Inflammatory macrophage treated with lipopolysaccharide for 4 hours (primary cell): ENCODE measurements around the gene YARS1.
"Not testable (repeated sequence)": the region's sequence is repeated elsewhere in the genome, so short reads cannot be mapped to it uniquely, and the experiment has no call there.

Experiments used
- DNase-seq: peaks from one replicate; pipeline ENCODE4 v3.0.0-alpha.2; 2020

Gene YARS1

DNA sequence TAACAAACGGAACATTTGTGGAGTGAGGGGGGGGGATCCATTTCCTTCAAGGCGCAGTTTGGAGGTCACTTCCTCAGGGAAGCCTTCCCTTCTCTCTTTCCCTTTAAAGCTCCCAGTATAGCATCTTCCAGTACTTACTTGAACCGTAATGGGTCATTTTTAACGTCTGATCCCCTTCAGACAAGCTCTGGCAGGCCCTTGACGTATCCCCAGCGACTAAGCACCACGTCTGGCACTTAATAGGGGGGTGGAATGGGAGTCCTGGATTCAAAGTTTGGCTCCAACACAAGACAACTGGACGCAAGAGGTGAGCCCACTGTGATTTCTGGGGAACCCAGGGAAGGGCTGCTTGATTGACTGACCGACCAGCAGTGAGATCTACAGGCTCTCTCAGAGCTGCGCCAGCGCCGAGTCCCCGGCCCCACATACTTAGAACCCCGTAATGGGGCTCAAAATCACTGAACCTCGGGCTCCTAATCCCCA lies 441 bp downstream of the YARS1 start:
- peak; percentile 28 for DNase-seq

DNA sequence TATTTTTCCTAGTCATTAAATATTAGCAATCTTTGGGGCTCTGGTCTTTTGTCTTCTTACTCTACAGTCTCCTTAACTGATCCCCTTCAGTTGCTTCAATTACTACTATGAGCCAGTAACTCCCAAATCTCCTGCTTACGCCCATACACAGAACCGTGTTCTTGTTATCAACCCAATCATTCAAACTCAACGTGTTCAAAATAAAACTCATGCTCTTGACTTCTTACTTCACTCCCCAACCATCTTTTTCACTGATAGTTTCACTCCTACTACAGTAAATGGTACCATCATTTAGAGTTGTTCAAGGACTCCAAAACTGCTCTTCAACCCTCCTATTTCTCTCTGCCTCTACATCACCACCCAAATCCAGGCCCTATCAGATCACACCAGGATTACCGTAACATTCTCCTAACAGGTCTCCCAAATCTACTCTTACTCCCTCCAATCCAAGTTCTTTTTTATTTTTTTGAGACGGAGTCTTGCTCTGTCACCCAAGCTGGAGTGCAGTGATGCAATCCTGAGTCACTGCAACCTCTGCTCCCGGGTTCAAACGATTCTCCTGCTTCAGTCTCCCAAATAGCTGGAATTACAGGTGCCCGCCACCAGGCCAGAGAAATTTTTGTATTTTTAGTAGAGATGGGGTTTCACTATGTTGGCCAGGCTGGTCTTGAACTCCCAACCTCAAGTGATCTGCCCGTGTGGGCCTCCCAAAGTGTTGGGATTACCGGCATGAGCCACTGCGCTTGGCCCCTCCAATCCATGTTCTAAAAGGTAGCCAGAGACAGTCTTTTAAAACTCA lies 3.0 kb downstream of the YARS1 start:
- DNase-seq = peak; percentile 23

DNA sequence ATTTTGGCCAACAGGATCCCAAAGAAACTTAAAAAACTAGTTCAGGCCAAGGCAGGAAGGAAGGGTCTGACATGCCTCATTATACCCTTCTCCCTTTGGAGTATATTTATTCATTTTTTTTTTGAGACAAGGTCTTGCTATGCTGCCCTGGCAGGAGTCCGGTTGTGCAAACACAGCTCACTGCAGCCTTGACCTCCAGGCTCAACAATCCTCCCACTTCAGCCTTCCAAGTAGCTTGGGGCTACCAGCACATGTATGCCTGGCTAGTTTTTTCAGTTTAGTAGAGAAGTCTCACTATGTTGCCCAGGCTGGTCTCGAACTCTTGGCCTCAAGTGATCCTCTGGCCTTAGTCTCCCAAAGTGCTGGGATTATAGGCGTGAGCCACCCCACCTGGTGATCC lies 5.2 kb downstream of the YARS1 start:
- no peak for DNase-seq

DNA sequence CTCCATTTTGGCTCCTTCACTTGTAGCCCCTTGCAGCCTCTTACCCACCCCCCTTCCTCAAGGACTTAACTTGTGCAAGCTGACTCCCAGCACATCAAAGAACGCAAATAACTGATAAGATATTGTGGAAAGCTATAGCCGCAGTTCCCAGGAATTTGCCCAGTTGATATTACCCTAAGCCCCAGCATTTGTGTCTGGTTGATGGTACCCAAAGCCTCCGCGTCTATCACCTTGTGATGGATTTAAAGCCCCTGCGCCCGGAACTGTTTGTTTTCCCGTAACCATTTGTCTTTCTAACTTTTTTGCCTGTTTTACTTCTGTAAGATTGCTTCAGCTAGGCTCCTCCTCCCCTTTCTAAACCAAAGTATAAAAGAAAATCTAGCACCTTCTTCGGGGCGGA lies 5.9 kb downstream of the YARS1 start:
- no peak for DNase-seq

DNA sequence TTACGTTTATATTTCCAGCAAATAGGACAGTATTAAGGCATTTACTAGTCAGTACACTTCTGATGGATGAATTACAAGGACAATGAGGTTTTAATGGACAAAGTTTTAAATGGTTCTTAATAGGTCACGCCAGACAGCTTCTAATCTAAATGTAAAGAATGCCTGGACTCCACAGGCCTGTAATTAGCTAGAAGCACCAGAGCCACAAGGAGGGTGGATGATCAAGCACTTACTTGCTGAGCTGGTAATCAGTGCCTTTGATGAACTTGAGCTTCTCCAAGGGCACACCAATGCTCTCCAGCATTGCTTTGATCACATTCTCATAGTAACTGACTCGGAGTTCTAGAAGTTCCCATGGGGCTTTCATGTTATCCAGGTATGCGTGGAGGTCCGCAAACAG lies 6.8 kb downstream of the YARS1 start:
- DNase-seq = no peak

DNA sequence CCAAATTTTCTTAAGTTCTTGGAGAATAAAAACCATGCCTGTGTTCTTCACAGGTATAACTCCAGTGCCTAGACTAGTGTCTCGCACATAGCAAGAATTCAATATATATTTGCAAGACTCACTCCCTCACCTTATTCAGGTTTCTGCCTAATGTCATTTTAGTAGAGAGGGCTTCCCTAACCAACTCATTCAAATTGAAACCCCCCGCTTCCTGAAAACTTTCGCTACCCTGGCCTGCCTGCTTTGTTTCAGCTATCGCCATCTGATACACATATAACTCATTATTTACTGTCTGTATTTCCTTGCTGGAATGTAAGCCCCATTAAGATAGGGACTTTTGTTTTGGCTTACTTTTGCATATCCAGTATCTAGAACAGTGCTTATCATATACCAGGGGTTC lies 8.6 kb downstream of the YARS1 start:
- no peak for DNase-seq

DNA sequence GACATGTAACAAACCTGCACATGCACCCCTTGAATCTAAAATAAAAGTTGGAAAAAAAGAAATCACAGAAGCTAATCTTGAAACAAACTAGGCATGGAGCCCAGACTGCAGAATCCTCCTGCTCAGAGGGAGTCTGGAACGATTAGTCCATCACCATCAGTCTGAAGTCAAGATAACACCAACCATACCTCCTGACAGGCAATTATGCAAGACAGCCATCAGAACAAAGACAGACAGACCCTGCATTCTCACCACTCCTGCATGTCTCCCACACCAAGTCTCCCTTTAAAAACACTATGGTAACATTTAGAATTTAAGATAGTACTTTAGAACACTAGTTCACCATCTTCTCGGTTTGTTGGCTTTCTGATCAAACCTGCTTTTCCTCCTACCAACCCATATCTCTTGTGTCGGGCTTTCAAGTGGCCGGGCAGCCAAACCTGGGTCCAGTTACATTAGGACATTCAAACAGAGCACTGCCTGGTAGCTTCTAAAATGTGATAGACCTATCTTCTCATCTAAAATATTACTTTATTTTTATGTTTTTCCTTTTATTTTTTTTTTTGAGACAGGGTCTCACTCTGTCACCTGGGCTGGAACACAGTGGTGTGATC lies 10.1 kb downstream of the YARS1 start:
- no peak for DNase-seq

DNA sequence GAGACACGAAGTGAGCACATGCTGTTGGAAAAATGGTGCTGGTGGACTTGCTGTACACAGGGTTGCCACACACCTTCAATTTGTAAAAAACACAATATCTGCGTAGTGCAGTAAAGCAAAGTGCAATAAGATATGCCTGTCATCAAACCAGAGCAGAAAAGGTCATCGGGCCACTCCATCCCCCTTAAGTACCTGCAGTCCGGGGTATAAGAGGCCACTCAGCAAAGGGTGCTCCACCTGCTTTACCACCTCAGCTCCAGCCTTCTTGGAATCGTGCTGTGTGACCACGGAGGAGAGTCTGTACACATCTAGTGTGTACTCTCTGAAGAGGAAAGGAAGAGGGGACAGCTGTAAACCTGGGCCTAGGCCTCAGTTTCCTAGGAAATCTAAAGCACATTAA lies 10.9 kb downstream of the YARS1 start:
- DNase-seq = no peak

DNA sequence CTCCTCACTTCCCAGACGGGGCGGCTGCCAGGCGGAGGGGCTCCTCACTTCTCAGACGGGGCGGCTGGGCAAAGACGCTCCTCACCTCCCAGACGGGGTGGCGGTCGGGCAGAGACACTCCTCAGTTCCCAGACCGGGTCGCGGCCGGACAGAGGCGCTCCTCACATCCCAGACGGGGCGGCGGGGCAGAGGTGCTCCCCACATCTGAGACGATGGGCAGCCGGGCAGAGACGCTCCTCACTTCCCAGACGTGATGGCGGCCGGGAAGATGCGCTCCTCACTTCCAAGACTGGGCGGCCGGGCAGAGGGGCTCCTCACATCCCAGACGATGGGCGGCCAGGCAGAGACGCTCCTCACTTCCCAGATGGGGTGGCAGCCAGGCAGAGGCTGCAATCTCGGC lies 12.7 kb downstream of the YARS1 start:
- not testable (repeated sequence) for DNase-seq

DNA sequence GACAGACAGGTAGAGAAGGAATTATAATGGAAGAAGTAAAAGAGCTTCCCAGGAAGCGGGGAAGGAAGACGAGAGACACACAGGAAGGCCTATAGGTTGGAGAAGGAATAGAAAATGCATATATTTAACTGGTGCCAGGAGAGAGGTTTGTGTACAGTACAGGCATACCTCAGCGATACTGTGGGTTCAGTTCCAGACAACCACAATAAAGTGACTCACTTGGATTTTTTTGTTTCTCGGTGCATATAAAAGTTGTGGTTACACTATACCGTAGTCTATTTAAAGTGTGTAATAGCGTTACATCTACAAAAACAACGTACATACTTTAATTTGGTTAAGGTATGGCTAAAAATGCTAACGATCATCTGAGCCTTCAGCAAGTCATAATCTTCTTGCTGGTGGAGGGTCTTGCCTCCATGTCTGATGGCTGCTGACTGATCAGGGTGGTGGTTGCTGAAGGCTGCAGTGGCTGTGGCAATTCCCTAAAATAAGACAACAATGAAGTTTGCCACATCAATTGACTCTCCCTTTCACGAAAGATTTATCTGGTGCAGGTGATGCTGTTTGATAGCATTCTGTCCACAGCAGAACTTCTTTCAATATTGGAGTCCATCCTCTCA lies 16.0 kb downstream of the YARS1 start:
- DNase-seq = no peak

DNA sequence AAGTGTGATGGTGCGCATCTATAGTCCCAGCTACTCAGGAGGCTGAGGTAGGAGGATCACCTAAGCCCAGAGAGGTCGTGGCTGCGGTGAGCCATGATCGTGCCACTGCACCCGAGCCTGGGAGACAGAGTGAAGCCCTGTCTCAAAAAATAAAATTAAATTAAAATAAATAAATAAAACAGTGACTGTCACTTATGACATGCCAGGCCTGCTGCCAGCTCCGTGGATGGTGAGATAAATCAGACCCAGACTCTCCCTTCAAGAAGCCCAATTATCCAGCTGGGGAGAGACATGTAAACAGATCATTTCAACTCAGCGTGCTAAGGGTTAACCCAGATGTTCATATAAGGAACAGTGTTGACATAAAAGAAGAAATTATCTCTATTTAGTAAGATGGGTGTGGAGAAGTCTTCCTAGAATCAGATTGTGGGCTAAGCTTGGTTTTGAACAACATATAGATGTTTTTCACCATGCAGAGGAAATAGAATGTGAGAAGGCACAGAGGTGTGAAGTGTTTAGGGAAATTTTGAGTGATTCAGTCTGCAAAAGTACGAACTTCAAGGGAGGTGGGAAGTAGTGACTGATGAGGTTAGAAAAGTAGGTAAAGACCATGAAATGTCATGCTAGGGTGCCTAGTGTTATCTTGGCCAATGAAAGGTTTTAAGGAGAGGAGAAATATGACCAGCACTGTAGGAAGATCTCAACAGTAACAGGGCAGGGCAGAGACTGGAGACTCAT lies 18.3 kb downstream of the YARS1 start:
- DNase-seq = no peak

DNA sequence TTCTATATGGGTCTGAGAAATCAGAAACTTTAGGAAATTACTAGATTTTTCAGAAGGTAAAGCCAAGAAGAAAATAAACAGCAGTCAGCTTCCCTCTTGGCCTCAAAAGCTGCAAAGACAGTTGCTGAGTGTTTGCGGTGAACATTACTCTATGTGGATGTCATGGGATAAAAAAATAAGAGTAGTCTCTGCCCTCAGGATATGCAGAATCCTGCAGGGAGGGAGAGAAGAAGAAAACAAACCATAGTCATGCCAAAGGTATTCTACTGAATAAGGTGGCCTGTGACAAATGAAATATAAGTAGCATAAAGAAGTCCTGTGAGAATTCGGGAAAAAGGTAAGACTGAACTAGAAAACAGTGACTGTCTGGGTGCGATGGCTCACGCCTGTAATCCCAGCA lies 19.0 kb downstream of the YARS1 start:
- no peak for DNase-seq

DNA sequence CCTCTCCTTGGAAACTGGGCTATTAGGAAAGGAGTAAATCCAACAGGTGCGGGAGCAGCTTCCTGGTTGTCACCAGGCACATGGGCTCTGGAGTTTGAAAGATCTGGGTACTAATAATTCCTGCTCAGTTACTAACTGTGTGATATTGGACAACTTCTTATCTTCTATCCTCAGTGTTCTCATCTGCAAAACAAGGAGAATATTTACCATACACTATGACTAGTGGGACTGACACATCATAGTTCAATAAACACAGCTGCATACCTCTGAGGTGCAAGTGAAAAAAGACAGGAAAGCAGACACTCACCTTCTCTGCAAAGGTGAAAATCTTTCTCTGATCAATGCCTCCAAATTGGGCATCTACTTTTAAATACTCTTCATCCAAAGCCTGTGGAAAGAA lies 19.7 kb downstream of the YARS1 start:
- no peak for DNase-seq

DNA sequence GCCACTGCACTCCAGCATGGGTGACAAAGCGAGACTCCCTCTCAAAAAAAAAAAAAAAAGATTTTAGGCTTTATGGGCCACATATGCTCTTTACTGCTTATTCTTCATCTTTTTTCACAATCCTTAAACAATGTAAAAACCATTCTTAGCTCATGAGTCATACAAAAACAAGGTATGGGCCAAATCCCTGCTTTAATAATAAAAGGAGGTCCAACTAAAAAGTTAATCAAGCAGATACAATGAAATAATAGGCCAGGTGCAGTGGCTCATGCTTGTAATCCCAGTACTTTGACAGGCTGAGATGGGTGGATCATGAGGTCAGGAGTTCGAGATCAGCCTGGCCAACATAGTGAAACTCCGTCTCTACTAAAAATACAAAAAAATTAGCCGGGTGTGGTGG lies 21.4 kb downstream of the YARS1 start:
- not testable (repeated sequence) for DNase-seq

DNA sequence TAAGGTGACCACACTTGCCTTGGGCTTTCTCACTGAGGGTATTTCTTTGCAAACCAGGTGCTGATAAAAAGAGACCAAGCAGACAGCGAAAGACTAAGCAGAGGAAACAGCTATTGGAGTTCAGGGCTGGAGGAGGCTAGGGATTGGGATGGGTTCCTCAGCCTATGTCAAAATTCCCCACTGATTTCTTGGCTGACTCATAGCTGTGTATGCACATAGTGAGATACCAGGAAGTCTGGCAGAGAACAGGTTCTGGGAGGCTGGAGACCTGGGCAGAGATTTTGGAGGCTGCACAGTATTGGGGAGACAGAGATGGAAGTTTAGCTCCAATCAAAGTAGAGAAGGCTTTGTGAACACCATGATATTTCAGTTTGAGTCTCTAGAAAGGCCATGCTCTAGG lies 25.3 kb downstream of the YARS1 start:
- no peak for DNase-seq

DNA sequence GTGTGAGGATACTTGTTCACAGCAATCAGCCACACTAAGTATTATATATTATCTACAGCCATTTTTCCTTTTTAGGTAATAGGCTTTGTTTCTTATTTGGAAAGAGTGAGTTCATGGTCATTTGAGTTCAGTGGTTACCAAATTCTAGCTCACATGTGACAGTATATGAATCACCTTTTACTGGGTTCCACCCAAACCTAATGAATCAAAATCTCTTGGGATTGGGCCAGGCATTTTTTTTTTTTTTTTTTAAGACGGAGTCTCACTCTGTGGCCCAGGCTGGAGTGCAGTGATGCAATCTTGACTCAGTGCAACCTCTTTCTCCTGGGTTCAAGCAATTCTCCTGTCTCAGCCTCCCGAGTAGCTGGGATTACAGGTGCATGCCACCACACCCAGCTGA lies 27.8 kb downstream of the YARS1 start:
- DNase-seq = peak; percentile 84

DNA sequence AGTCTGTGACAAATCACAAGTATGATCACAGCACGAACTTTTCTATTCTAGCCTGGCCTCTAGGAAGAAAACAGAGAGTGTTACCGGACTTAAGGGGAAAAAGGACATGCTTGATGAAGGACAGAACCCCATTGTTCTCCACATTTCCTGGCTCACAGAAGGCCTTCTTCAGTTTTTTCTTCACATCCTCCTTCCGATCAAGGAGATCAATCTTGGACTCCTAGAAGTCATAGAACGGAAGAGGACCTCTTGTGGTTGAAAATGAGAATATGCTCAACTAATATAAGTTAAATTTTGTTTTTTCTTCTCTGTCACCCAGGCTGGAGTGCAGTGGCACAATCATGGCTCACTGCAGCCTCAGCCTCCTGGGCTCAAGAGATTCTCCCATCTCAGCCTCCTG lies 30.3 kb downstream of the YARS1 start:
- DNase-seq = peak; percentile 28

DNA sequence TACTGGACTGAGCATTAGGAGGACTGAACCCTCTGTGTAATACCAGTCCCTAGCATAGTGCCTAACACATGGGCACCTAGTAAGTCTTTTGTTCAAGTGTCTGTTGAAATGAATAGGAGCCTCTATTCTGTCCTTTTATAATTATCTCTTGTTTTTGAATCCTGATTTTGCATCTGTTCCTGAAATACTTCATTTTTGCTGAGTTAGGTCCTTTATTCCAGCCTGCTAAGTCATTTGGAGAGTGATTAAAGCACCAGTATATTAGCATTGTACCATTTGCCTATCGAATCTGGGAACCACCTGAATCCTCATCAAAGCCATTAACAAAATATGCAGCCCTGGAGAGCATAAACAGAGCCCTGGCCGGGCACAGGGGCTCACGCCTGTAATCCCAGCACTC lies 32.3 kb downstream of the YARS1 start:
- DNase-seq = no peak

DNA sequence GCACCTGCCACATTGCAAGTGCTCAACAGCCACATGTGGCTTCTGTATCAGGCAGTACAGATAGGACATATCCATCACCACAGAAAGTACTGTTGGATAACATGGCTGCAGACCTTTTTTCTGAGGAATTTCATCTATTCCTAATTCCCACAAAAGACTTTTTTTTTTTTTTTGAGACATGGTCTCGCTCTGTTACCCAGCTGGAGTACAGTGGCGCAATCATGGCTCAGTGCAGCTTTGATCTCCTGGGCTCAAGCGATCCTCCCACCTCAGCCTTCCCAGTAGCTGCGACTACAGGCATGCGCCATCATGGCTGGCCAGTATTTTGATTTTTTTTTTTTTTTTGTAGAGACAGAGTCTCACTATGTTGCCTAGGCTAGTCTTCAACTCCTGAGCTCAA lies 33.3 kb downstream of the YARS1 start:
- DNase-seq = no peak

DNA sequence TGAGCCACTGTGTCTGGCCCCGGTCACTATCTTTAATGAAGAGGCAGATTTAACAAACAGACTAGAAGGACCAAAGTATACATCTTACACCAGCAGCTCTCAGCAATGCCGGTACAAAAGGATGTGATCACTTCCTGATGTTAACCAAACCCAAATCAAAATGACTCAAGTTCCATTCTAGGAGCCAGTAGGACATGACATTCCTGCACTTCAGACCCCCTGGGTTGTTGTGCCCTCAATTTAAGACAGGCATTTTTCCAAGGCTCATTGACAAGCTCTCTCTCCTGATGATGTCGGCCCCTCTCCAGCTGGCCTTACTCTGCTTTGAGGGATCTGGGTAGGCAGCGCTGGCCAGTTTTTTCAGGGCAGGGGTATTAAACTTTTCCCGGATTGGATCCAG lies 35.1 kb downstream of the YARS1 start:
- DNase-seq = no peak

DNA sequence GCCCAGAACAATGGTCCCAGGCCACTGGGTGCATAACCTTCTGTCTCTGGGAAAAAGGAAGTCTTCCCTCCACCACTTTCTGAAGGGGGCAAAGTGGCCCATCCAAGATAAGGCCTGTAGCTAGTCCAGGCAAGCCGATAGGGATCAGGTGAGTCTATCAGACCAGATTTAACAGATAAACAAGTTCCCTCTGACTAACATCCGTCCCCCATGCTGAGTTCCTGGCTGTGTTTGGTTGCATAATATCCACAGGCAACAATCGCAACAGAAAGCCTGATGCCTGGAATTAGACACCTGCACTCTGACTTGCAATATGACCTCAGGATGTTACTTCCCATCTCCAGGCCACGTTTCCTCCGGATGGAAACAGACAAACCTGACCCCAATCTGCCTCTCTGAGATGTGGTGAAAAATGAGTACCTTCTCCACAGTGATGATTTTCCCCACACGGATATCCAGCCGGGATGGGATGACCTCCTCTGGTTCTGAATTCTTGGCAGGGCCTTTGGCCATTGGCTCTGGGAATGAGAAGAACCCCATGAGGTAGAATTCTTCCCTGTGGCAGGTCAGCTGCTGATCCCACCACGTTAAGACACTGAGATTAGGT lies 36.4 kb downstream of the YARS1 start:
- no peak for DNase-seq

DNA sequence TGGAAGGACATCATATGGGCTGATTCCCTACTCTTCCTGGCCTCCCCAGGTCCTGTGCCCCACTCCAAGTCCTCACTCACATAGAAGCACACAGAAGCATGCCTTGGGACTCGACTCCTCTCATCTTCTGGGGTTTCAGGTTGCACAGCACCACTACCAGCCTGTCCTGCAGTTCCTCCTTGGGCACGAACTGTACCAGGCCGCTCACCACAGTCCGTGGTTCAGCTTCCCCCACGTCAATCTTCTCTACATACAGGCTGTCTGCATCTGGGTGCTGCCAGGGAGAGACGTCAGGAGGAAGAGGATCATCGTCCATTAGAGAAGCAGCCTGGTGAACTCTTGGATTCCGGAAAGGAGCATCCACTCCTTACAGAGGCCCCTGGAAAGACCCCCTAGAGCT lies 37.2 kb downstream of the YARS1 start:
- DNase-seq = no peak

DNA sequence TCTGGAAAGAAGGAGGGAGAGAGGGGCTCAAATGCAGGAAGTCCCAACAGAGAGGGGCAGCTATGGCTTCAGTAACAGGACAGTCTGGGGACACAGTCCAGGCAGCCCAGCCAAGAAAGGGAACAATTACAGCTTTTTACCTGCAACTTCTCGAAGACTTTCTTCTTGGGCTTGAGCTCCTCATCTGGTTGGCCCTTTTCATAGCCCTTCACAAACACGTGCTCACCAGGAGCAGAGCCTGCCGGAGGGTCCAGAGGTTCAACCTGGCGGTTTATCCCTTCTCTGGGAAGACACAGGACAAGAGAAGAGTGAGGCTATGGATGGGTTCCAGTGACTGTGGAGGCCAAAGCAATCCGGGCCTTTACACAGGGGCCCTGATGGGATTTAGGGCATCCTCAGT lies 37.9 kb downstream of the YARS1 start:
- DNase-seq = no peak
